HK-2 (cell line): ENCODE results near the gene SART3.

Experiments
- DNase-seq: peaks from one replicate; pipeline ENCODE4 v3.0.0-alpha.2; 2018; ENCODE audit not compliant: unreplicated experiment

The SART3 gene, protein sequence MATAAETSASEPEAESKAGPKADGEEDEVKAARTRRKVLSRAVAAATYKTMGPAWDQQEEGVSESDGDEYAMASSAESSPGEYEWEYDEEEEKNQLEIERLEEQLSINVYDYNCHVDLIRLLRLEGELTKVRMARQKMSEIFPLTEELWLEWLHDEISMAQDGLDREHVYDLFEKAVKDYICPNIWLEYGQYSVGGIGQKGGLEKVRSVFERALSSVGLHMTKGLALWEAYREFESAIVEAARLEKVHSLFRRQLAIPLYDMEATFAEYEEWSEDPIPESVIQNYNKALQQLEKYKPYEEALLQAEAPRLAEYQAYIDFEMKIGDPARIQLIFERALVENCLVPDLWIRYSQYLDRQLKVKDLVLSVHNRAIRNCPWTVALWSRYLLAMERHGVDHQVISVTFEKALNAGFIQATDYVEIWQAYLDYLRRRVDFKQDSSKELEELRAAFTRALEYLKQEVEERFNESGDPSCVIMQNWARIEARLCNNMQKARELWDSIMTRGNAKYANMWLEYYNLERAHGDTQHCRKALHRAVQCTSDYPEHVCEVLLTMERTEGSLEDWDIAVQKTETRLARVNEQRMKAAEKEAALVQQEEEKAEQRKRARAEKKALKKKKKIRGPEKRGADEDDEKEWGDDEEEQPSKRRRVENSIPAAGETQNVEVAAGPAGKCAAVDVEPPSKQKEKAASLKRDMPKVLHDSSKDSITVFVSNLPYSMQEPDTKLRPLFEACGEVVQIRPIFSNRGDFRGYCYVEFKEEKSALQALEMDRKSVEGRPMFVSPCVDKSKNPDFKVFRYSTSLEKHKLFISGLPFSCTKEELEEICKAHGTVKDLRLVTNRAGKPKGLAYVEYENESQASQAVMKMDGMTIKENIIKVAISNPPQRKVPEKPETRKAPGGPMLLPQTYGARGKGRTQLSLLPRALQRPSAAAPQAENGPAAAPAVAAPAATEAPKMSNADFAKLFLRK

DNA sequence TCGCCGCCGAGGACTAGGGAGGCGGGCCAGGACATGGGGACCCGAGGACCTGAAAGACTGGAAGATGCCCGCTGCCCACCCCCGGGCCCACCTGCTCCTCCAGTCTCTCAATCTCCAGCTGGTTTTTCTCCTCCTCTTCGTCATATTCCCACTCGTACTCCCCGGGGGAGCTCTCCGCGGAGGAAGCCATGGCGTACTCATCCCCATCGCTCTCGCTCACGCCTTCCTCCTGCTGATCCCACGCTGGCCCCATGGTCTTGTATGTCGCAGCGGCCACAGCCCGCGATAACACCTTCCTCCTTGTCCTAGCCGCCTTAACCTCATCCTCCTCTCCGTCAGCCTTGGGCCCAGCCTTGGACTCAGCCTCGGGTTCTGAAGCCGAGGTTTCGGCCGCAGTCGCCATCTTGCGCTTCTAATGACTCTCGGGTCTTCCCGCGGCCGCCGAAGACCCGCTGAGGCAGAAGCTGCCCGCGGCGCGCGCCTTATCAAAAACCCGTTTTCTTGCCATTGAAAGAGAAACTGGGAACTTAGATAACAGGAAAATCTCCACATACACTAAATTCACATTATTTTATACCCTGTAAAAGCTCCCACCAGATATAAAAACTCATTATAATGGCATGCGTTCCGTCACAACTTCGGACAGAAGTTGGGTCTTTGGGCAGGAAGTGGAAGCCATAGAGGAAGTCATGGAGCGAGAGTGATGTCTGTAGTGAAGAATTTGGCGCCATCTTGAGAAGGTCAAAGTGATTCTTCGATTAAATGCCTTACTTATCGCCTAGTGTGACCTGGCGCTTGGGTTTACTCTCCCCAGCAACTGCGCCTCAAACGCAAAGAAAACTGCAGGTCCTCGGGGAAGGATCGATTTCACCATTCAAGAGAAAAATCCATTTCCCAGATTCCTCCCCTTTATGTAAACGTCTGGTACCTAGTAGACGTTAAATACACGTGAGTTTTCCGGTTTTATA is at the start of gene SART3:
TSS of gene SART3 (minus strand) at position 422 of the 968 bp plus-strand sequence. CDS start at position 403, 19 bp downstream.
- DNase-seq = peak; percentile 74

DNA sequence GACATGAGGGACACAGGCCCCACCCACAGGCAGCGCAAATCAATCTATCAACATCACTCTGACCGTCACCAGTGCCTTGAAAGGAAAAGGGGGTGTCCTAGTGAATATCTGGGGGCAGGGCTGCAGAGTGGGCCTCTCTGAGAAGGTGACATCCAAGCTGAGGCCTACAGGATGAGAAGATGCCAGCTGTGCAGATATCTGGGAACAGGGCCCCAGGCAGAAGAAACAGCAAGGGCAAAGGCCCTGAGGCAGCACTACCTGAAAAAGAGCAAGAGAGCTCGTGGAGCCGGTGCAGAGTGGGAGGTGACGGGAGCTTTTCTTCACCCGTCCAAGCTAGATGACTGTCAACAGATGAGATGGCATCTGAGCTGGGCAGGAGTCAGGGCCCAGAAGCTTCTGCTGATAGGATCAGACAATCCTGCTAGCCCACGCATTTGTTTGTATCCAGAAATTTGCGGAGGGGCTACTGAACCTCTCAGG is 49.4 kb upstream of the SART3 start:
- no peak for DNase-seq

DNA sequence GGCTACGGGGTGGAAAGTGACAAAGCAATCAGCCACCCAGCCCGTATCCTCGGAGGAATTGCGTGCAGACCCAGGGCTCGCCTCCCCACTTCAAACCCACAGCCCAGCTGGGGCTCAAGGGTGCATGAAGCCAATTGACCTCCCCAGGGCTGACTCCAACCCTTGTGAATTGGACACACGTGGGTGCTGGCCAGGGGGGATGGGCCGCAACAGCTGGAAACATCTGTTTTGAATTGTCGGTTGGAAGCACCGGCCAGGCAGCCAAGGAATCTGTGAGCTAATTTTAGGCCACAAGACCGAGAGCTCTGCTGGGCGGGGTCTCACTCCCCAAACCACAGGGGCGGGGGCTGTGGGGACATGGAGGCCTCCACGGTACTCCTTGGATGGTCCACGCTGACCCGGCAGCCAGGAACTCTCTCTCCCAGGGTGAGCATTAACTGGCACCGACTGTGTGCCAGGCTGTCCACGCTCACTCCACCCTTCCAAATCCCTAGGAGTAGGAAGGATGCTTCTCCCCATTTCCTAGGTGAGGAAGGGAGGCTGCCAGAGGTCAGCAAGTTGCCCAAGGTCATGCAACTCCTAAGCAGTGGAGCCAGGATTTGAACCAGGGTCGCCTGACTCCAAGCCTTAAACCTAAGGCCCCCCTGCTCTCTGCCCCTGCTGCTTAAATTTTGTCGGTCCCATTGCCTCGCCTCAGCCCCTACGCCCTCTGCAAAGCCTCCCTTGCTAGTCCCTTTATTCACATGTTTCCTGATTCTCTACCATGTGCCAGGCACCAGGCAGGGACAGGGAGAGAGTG is 48.8 kb upstream of the SART3 start:
- DNase-seq = no peak

DNA sequence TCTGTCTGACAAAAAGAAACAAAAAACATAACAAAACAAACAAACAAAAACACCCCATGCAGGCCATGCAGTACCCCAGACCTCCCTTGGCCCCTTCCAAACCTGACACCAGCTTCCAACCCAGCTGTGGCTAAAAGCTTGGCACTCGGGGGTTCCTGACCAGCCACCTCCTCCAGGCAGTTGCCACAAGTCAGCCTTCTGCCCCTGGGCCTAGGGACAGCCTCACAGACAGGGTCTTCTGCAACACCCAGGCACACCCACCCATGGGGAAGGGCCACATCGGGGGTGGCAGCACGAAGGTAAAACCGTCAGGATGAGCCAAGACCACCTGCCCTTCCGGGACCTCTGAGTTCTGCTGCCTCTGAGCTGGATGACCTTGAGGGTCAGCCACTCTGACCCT is 47.6 kb upstream of the SART3 start:
- DNase-seq = no peak

DNA sequence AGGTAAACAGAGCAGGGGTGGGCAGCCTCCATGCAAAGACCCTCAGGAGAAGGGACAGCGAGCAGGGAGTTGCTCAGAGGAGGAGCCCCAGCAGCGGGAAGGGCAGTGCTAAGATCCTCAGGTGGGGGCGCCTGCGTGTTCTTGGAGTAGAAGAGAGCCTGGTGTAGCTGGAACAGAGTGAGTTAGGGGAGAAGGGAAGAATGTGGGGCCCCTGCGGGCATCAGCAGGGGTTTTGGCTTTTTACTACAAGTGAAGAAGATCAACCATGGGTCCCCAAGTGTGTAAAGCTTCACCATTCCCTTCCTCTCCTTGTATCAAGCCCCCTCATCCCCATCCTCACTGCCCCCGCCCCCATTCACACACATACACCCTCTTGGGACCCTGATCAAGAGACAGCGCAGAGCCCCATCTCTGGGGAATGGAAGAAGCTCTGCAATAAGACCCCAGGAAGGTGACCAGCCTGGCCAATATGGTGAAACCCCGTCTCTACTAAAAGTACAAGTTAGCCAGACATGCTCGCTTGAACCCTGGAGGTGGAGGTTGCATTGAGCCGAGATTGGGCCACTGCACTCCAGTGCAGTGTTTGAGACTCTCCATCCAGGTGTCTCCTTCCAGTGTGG is 47.1 kb upstream of the SART3 start:
- DNase-seq = no peak

DNA sequence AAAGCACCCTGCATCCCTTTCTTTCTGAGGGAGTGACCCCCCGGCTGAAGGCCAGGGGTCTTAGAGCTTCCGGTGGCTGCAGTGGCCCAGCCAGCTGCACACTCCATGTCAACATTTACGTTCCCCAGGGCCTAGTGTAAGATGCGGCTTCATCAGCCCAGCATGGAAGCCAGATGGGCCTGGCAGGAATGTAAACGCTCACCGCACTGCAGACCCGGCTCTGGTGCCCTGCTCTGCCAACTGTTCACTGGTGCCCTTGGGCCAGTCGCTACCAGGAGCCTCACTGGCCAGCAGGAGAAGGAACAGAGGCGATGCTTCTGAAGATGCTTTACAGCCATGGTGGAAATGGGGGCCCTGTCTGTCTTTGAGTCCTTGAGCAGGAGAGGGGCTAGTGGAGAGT is 45.5 kb upstream of the SART3 start:
- no peak for DNase-seq

DNA sequence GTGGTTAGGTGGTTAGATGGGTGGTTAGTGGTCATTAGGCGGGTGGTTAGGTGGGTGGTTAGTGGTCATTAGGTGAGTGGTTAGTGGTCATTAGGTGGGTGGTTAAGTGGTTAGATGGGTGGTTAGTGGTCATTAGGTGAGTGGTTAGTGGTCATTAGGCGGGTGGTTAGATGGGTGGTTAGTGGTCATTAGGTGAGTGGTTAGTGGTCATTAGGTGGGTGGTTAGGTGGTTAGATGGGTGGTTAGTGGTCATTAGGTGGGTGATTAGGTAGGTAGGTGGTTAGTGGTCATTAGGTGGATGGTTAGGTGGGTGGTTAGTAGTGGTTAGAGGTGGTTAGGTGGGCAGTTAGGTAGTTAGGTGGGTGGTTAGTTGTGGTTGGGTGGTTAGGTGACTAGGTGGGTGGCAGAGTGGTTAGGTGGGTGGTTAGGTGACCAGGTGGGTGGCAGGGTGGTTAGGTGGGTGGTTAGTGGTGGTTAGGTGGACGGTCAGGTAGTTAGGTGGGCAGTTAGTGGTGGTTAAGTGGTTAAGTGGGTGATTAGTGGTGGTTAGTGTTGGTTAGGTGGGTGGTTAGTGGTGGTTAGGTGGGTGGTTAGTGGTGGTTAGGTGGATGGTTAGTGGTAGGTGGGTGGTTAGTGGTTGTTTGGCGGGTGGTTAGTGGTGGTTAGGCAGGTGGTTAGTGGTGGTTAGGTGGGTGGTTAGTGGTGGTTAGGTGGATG is 44.9 kb upstream of the SART3 start:
- no peak for DNase-seq

DNA sequence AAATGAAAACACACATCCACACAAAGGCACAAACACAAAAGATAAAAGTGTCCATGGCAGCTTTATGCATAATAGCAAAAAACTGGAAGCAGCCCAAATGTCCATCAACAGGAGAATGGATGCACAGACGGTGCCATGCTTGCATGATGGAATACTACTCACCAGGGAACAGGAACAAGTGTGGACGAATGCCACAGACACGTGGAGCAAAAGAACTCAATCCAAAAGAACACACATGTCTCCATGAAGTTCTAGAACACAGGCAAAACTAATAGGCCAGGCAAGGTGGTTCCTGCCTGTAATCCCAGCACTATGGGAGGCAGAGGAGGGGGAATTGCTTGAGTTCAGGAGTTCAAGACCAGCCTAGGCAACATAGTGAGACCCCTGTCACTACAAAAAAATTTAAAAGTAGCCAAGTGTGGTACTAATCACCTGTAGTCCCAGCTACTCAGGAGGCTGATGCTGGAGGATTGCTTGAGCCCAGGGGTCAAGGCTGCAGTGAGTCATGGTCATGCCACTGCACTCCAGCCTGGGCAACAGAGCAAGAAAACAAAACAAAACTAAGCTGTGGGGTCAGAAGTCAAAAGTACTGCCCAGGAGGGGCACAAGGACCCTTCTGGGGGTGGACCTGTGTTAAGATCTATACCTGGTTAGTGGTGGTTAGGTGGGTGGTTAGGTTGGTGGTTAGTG is 44.2 kb upstream of the SART3 start:
- DNase-seq = peak; percentile 39

DNA sequence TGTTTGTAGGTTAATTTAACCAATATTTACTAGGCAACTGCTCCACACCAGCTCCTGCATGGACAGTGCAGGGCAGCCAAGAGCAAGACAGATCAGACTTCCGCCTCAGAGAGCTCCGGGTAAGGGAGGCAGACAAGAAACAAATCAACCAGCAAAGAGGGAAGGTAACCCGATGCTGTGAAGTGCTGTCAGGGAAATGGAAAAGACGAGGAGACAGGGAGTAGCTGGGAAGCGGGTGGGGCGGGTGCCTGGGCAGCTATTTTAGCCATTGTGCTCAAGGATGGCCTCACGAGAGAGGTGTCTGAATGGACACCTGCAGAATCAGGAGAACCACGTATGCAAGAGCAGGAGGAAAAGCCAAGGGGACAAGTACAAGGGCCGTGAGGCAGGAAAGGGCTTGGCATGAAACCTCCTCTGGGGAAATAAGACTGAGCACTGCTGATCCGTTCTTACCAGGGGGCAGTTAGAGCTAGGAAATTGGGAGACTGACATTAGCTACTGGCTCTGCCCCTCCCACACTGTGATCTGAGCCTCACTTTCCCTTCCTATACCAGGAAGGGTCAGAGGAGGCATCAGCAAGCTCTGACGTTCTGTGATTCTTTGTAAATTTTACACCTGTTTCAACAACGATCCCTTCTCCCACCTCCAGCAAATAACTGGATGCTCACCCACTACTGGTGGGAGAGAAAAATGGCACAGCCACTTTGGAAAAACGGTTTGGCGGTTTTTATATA is 43.4 kb upstream of the SART3 start:
- DNase-seq = no peak

DNA sequence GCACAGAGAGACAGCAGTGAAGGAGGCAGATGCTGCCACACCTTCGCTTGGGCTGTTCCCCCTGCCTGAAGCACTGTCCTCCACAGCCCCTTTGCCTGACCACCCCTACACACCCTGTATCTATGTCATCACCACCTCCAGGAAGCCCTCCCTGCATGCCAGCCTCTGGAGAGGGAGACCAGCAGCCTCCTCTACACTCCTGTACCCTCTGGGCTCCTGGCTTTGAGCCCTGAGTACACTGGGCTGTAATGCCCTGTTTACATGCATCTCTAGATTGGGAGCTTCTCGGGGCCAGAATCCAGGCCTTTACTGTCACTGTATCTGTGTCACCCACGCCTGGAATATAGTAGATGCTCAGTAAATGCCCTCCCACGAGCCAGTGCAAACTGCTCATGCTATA is 42.8 kb upstream of the SART3 start:
- DNase-seq = no peak

DNA sequence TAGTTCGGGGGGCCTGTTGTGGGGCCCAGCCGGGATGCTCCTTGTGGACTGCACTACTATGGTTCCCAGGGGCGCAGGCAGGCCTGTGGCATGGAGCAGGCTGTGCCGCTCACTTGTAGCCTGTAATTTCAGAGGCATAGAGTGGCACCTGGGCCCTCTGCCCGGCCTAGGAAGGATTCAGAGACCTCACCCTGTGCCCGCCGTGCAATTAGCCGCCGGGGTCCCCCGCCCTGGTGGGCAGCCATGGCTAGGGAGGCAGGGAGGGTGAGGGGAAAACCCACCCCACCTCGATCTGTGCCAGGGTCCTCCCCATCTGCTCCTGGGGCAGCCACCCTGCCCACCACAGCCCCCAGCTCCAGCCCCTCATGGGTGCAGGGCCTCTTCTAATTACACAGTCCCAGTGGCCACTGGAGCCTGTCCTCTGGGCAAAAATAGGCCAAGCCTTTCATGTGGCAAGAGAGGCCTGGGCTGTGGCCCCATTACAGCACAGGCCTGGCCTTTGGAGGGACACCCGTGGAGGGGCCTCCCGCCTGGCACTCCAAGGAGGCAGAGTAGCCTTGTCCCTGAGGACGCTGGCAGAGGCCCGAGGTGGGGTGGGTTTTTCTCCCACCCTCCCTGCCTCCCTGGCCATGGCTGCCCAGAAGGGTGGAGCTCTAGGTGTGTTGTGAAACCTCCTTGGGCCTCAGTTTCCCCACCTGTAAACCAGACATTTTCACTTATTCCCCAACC is 42.2 kb upstream of the SART3 start:
- DNase-seq = no peak

DNA sequence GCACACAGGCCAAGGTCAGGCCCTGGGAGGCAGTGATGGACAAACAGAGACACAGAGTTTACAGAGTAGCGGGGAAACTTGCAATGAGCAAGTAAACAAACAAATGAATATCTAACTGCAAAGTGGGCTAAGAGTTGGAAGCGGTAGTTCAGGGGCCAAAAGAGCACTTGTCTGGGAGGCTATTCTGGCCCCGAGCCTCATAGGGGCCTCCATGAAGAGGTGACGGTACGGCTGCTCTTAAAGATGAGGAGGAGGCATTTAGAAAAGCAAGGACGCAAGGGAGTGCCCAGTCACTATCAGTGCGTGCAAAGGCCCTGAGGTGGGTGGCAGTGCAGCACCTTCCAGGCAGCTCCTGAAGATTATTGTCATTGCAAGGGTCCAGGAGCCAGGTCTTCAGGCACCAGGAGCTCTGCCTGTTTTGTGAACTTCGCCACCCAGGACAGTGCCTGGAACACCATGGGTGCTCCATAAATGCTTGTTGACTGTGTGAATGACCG is 41.3 kb upstream of the SART3 start:
- no peak for DNase-seq

DNA sequence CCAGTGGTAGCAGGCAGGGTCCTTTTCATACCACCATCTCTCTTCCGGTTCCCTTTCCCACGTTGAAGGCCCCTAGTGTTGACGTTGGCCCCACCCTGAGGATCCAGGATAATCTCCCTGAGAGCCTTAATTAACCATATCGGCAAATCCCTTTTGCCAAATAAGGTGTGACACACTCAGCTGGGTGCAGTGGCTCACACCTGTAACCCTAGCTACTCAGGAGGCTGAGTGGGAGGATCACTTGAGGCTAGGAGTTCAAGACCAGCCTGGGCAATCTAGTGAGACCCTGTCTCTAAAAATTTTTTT is 39.7 kb upstream of the SART3 start:
- DNase-seq = no peak

DNA sequence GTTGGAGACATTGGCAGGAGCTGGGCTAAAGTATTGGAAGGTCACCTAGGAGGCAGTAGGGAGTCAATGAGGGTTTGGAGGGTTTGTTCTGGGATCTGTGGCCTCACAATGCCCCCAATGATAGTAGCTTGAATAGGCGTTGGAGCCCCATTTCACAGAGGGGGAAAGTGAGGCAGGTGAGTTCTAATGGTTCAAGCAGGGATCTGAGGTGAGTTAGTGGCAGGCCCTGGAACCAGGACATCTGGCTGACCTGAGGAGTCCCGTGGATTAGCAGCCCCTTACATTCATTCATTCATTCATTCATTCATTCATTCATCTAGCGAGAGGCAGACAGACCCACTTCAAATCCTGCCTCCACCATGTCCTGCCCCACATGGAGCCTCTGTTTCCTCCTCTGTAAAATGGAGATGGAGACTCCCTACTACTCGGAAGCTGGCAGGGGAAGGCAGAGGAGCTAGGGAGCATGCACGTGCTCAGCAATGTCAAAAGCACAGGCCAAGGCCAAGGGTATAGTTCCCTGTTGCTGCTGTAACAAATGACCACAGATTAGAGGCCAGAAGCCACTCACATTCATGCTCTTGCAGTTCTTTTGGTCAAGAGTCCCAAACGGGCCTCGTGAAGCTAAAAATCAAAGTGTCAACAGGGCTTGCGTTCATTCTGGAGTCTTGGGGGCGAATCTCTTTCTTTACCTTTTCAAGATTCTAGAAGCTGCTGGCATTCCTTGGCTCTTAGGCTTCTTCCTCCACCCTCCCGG is 39.2 kb upstream of the SART3 start:
- DNase-seq = no peak

DNA sequence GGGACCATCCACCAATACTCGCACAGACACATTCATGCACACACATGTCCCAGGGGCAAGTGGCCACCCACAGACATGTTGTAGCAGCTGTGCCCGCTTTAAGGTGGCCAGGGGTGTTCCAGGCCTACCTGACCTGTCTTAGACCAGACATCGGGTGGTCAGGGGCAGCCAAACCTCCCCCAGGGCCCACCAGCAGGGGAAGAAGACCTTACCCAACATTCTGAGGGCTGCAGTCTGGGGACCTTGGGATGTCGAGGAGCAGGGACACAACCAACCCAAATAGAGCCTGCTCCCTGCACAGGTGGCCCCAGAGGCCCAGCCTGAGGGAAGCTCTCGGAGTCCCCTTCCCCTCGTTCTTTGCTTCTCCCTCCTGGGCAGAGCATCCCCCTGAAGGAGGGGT is 38.6 kb upstream of the SART3 start:
- DNase-seq = no peak

DNA sequence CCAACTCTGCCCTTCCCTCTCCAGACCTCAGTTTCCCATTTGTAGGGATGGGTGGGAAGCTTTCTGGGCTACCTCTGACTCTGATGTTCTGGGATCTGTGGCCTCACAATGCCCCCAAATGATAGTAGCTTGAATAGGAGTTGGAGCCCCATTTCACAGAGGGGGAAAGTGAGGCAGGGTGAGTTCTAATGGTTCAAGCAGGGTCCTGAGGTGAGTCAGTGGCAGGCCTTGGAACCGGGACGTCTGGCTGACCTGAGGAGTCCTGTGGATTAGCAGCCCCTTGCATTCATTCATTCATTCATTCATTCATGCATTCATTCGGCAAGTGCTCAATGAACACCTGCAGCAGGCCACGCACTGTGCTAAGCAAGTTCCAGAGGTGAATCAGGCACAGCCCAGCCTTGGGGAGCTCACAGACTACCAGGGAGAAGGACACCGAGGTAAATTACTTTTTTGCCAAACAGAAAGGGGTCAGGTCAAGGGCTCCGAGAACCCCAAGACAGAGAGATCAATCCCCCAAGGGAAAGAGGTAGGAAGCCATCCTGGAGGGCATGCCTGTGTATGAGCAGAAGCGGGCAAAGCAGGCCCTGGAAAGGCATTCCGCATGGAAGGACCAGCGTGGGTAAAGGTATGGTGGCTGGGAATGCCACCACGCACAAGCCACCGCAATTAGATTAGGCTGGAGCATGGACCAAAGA is 37.7 kb upstream of the SART3 start:
- DNase-seq = no peak
